GM12875 (cell line): ENCODE data around the gene ALPI.
A peak's percentile ranks its signal among the peaks of the same experiment; 100 is the strongest.
"Not testable (repeated sequence)": the region's sequence is repeated elsewhere in the genome, so short reads cannot be mapped to it uniquely, and the experiment has no call there.

Experiments used
- H3K4me3 ChIP-seq: one replicate; pipeline ENCODE4 v1.5.1; 2011; ENCODE audit warnings: low read depth, low read length, control low read depth
- TF ChIP-seq, protein P1 (sequence below): IDR thresholded peaks from 2 replicates; pipeline ENCODE4 v1.5.1; 2011; ENCODE audit warnings: low read depth, mild to moderate bottlenecking, control low read depth, inconsistent platforms, low read length, moderate library complexity, borderline replicate concordance; ENCODE audit not compliant: insufficient read depth

Gene ALPI

DNA sequence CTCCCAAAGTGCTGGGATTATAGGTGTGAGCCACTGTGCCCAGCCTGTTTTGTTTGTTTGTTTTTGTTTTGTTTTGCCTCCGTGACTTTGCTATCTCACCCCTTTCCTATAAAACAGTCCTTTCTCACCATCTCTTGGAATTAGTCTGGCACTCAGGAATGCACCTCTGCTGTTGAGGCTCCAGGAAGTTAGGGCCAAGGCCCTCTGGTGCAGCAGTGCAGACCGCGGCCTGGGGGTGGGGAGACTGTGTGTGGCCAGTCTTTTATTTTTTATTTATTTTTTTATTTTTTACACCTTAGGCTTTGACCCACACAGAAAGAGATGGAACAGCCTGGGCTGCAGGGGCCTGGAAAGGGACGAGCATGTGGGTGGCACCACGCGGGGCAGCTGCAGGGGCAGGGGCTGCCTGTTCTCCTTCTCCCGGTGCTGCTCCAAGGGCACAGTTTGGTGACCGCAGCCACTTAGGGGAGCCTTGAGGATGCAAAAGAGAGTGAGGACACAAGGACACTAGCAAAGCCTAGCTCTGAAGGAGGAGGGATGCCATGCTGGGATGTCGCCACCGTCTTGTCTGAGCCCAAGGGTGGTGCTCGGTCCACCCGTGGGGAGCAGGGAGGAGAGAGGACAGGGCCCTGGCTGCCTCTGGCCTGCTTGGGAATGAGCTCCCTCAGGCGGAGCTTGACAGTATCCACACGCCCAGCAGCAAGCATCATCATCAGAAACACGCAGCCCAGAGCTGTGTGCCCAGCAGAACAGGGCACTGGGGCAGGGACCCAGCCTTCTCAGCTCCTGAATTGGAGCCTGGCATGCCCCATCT, 19.4 kb upstream of the ALPI start:
- TF ChIP-seq, protein P1, sequence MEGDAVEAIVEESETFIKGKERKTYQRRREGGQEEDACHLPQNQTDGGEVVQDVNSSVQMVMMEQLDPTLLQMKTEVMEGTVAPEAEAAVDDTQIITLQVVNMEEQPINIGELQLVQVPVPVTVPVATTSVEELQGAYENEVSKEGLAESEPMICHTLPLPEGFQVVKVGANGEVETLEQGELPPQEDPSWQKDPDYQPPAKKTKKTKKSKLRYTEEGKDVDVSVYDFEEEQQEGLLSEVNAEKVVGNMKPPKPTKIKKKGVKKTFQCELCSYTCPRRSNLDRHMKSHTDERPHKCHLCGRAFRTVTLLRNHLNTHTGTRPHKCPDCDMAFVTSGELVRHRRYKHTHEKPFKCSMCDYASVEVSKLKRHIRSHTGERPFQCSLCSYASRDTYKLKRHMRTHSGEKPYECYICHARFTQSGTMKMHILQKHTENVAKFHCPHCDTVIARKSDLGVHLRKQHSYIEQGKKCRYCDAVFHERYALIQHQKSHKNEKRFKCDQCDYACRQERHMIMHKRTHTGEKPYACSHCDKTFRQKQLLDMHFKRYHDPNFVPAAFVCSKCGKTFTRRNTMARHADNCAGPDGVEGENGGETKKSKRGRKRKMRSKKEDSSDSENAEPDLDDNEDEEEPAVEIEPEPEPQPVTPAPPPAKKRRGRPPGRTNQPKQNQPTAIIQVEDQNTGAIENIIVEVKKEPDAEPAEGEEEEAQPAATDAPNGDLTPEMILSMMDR = no peak

DNA sequence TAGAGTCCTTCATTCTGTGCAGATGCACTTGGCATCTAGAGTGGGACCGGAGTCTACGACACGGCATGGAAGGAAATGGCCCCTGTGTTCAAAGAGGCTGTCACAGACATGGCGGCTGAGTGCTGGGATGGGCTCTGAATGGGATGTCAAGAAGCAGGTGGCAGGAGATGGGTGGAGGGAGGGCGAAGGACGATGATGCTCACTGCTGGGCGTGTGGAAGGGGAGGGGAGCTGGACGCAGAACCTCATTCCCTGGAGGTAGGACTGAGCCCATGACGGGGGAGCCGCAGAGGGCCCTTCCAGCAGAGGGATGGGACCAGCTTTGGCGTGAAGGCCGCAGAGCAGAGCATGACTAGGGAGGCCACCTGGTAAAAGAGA, 18.8 kb upstream of the ALPI start:
- no peak overlapping the region for H3K4me3 ChIP-seq
- TF ChIP-seq, protein P1 = no peak

More for the DNA sequence above, 19.4 kb upstream of the ALPI start:
- no peak overlapping the region for H3K4me3 ChIP-seq

DNA sequence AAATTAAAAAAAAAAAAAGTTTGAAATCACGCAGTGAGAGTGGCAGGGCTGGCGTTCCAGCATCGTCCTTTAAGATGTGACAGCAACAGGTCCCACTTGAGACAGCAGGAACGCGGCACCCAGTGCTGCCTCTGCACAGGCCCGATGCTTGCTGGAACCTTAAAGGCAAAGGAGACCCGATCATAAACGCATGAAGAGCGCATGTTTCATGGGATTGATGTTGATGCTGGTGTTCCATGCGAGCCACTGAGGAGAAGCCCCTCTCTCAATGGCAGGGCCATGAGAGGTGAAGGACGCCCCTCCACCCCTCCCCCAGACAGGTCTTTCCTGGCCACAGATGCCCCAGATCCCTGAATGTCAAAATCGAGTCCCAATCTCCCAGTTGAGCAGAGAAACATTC, 17.9 kb upstream of the ALPI start:
- TF ChIP-seq, protein P1 = no peak
- no peak overlapping the region for H3K4me3 ChIP-seq

DNA sequence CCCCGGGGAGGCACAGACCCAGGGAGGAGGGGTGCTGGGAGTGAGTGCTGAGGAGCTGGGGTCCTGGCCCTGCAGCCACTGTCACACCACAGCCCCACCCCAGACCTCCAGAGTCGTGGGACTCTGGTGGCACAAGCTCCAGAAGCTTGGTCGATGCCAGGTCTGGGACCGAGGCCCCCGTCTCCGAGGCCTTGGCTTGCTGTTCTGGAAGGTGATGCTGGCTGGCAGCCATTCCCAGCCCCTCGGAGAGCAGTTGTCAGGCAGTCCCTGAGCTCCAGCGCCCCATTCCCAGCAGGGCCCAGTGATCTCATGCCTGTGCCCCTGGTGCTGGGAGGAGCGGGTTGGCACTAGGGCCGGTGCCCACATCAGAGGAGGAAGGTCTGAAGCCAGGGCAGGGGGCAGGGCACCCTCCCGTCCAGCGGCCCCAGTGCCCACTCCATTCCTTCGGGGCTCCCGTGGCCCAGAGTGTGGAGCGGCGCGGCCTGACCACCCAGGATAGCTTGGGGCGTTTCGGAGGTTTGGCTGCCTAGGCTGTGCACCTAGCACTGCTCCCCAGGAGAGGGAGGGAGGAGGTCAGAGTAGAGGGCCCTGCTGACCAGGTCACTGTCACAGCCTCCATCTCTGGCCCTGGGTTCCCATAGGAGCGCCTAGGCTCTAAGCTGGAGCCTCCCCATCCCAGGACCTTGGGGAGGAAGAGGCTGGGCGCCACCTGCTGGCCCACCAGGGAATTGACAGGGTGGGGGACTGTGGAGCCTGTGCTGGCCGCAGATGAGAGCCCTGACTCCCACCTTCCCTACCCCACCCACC, 16.8 kb upstream of the ALPI start:
- TF ChIP-seq, protein P1 = peak; percentile 42; the same call in 1 of the 2 replicates
- H3K4me3 ChIP-seq = no peak overlapping the region

DNA sequence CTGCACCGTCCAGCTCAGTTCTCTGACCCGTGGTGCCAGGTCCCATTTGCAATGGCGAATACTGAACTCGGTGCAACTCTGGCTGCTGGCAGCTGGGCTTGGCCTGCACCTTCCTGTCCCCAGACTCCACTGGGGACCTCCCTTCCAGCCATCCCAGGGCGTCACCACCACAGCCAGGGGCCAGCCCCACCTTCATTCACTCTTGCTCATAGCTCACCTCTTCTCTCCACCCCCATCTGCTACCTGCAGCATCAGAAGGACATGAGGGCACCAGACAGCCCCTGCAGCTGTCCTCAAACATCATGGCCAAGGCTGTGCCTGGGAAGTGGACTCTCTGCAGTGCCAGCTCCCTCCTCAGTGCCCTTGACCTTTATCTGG, 16.2 kb upstream of the ALPI start:
- H3K4me3 ChIP-seq = no peak overlapping the region
- TF ChIP-seq, protein P1 = no peak

DNA sequence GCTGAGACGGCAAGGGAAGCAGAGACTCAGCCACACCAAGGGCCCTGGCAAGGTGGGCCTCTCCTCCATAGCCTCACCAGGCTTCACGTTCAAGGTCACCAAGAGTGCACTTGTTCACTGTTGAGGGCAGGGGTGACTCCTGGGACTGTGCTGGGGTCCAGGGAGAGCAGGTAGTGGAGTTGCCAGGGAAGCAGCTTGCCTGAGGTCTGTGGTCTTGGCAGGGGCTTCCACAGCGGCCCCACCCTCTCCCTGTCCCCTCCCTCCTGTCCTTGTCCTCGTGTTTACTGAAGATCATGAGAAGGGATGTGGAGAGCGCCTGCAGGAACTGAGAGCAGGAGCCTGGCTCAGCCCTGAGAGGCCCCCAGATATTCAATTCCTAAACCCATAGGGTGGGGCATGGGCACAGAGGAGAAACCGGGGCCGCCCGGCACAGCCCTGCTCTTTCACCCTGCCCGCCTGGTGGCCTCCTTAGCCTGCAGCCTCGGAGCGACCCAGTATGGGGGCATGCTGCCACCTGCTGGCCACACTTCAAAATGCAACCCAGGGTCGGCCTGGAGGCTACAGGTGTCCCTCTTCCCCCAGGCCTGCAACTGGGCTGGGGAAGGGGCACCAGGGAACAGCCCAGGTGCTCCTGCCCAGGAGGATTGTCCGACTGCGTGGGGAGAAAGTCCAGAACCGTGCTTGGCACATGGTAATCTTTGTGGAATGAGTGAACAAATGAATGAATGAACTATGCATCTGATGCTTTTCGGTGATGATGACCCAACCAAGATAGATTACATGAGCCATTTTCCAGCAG, 15.5 kb upstream of the ALPI start:
- TF ChIP-seq, protein P1 = peak; percentile 93
- not testable (repeated sequence) for H3K4me3 ChIP-seq
